Myocyte (in vitro differentiated cells): Measurements from ENCODE around the gene GP1BA. TPM values are rescaled to one million over a fixed set of nuclear protein-coding genes. Genes with fewer than 3 reads are reported as not detected.
"Not testable (repeated sequence)": the region's sequence is repeated elsewhere in the genome, so short reads cannot be mapped to it uniquely, and the experiment has no call there.

ENCODE experiments used
- DNase-seq: peaks from one replicate; pipeline ENCODE4 v3.0.0-alpha.2; 2012; ENCODE audit warnings: low read depth
- total RNA-seq: library from RNA; depleted of rRNA; stranded (reverse); fragments of >200 nt; gene quantifications from 2 replicates; pipeline ENCODE4 v1.2.3, GENCODE V29; 2014

Gene GP1BA
- total RNA-seq, 1 donor from 2014 or later: not detected

DNA sequence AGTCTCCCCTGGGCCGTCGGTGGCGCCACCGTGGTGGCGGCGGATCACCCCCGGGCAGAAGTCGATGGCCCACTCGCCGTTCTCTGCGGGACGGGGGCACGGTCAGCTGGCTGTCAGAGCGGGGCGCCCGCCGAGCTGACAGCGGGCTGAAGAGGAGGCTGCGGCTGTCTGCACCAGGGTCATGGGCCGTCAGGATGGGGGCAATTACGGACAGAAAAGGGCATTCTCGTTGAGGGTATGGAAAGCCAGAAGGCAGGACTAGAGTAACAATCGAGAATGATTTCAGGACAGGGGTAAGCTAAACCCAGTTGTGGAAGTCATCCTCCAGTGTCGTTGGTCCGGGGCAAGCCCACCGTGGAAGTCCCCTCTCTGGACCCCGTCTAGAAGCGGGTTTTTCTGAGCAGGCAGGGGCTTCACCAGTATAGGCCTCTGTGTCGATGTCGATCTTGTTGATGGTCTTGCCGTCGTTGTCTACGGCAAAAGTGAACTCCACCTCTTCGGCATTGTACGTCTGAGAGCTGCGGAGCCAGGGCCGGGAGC lies 30.9 kb upstream of the GP1BA start:
- no peak for DNase-seq

DNA sequence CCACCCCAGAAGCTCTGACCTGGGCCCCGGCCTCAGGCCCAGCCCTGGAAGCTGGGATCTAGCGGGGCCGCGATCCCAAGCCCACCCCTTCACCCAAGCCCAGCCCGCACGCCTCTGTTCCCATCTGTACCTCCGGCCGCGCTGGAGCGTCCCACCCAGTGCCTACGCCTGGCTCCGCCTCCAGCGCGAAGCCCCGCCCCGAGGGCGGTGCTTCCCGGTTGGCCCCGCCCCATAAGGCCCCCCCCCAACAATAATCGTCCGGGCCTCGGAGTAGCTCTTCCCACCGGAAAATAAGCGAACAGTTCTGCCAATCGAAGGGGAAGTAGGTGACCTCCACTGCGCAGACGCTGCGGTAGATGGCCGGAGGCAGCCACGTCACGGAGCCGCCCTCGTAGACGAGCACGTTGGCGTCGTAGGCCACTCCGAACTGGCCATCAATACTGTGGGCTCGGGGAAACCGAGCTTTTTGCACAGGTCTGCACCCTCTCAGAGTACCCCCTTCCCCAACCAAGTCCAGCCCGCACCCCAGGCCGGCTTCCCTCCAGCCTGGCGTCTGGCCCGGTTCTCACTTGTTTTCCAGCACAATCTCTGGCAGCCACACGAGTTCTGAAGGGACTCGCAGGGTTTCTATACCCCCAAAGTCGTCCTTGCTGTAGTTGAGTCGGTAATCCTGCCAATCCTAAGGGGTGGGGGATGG lies 30.3 kb upstream of the GP1BA start:
- no peak for DNase-seq

DNA sequence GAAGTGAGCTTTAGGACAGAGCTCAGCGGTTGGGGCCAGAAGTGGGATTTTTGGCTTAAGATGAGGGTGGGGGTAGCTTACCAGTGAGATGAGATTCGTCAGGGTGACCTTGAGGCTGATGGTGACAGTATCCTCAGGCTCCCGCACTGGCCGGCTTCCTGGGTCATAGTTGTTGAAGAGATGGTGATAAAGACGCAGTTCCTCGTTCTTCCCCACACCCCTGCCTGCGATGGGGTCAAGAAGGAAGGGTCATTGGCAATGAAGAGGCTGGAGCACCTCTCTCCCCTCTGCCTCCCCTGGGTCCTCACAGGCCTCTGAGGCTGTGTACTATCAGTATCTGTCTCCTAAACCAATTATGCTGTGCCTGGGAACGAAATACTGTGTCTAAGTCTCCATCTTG lies 29.5 kb upstream of the GP1BA start:
- no peak for DNase-seq

- peak; percentile 67 for DNase-seq
Observed at GRCh38 chr17:4903051-4903818, 28.8 kb upstream of the GP1BA start, which contains the start of gene CHRNE. TSS of gene CHRNE (minus strand) at chr17:4903098. CDS start at chr17:4903063, 35 bp downstream.

GRCh38 chr17:4906642-4907041 lies 25.4 kb upstream of the GP1BA start:
- not testable (repeated sequence) for DNase-seq

GRCh38 chr17:4908301-4908700 lies 23.8 kb upstream of the GP1BA start:
- DNase-seq: peak; percentile 20

GRCh38 chr17:4908711-4909496 lies 23.2 kb upstream of the GP1BA start:
- DNase-seq: peak; percentile 98

GRCh38 chr17:4913994-4914393 lies 18.1 kb upstream of the GP1BA start:
- DNase-seq: peak; percentile 49

GRCh38 chr17:4914551-4914950 lies 17.5 kb upstream of the GP1BA start:
- not testable (repeated sequence) for DNase-seq

GRCh38 chr17:4919511-4920047 lies 12.5 kb upstream of the GP1BA start:
- no peak for DNase-seq

DNA sequence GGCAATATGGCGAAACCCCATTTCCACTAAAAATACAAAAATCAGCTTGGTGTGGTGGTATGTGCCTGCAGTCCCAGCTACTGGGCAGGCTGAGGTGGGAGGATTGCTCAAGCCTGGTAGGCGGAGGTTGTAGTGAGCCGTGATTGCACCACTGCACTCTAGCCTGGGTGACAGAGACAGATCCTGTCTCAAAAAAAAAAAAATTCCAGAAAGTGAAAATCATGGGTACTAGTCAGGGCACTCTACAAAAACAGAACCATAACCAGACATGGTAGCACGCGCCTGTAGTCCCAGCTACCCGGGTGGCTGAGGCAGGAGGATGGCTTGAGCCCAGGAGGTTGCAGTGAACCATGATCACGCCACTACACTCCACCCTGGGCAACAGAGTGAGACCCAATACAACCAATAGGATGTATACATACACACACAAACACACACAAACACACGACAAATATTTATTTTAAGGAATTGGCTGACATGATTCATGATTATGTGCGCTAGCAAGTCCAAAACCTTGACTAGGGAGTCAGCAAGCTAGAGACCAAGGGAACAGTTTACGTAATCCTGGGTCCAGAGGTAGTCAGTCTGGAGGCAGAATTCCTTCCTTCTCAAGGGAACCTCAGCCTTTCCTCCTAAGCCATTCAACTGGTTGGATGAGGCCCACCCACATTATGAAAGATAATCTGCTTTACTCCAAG lies 11.6 kb upstream of the GP1BA start:
- no peak for DNase-seq

- no peak for DNase-seq
Observed at GRCh38 chr17:4921320-4921719, 10.8 kb upstream of the GP1BA start.

- not testable (repeated sequence) for DNase-seq
Observed at GRCh38 chr17:4926577-4927335, 5.3 kb upstream of the GP1BA start.

- DNase-seq: no peak
Observed at GRCh38 chr17:4928881-4929280, 3.2 kb upstream of the GP1BA start.

GRCh38 chr17:4932756-4933155 lies 679 bp downstream of the GP1BA start:
- no peak for DNase-seq

DNA sequence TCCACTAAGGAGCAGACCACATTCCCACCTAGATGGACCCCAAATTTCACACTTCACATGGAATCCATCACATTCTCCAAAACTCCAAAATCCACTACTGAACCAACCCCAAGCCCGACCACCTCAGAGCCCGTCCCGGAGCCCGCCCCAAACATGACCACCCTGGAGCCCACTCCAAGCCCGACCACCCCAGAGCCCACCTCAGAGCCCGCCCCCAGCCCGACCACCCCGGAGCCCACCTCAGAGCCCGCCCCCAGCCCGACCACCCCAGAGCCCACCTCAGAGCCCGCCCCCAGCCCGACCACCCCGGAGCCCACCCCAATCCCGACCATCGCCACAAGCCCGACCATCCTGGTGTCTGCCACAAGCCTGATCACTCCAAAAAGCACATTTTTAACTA lies 1.6 kb downstream of the GP1BA start:
- no peak for DNase-seq

GRCh38 chr17:4934173-4934979 lies 2.3 kb downstream of the GP1BA start:
- DNase-seq: peak; percentile 85

- no peak for DNase-seq
Observed at GRCh38 chr17:4935650-4936049, 3.6 kb downstream of the GP1BA start.

DNA sequence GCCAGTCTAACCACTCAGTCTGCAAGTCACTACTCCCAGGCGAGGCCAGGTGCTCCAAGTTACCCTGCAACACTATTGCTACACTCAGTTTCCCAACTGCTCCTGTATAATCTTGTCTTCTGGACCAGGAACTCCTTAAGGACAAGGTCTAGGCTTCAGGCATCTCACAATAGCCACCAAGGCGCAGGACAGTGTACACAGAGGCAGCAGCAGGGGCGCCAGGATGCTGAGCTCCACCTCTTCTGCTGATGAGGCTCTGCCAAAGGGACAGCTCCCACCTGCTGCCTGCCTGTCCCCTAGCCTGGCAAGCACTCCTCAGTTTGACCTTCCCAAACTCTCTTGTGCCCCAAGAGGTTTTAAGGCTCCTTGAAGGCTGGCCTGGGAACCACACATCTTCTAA lies 4.4 kb downstream of the GP1BA start:
- no peak for DNase-seq
